GM18858 (cell line): ENCODE results near the gene MXI1.
"Not testable (repeated sequence)": the region's sequence is repeated elsewhere in the genome, so short reads cannot be mapped to it uniquely, and the experiment has no call there.

Experiments used
- ATAC-seq: cut with Tn5 transposase; IDR thresholded peaks from one replicate; pipeline ENCODE4 v1.9.1; 2021; ENCODE audit not compliant: unreplicated experiment

The MXI1 gene

GRCh38 chr10:110181451-110181850, 26.0 kb upstream of the MXI1 start:
- ATAC-seq: no peak

- no peak for ATAC-seq
Measured at GRCh38 chr10:110181911-110182310, 25.5 kb upstream of the MXI1 start.

- ATAC-seq: no peak
Measured at GRCh38 chr10:110184398-110184797, 23.0 kb upstream of the MXI1 start.

- not testable (repeated sequence) for ATAC-seq
Measured at GRCh38 chr10:110185646-110186182, 21.7 kb upstream of the MXI1 start.

GRCh38 chr10:110190170-110190569, 17.2 kb upstream of the MXI1 start:
- no peak for ATAC-seq

- ATAC-seq: peak; percentile 39
Measured at GRCh38 chr10:110192552-110192951, 14.9 kb upstream of the MXI1 start.

GRCh38 chr10:110200503-110200902, 6.9 kb upstream of the MXI1 start:
- no peak for ATAC-seq

GRCh38 chr10:110201046-110201445, 6.4 kb upstream of the MXI1 start:
- not testable (repeated sequence) for ATAC-seq

- ATAC-seq: no peak
Measured at GRCh38 chr10:110203500-110204455, 3.6 kb upstream of the MXI1 start.

GRCh38 chr10:110205051-110205675, 2.2 kb upstream of the MXI1 start:
- no peak for ATAC-seq

- ATAC-seq: no peak
Measured at GRCh38 chr10:110207805-110208613, 604 bp downstream of the MXI1 start.

- ATAC-seq: no peak
Measured at GRCh38 chr10:110208614-110209453, 1.4 kb downstream of the MXI1 start.

GRCh38 chr10:110209454-110209925, 2.1 kb downstream of the MXI1 start:
- ATAC-seq: no peak

GRCh38 chr10:110209926-110210673, 2.7 kb downstream of the MXI1 start:
- ATAC-seq: no peak

GRCh38 chr10:110210674-110211464, 3.5 kb downstream of the MXI1 start:
- peak; percentile 71 for ATAC-seq

GRCh38 chr10:110211465-110211843, 4.0 kb downstream of the MXI1 start:
- no peak for ATAC-seq

- ATAC-seq: no peak
Measured at GRCh38 chr10:110212119-110213006, 5.0 kb downstream of the MXI1 start.
